Lung (tissue), 12 donors: ENCODE data around the gene FAM120A. TPM values are rescaled to one million over a fixed set of nuclear protein-coding genes. Genes with fewer than 3 reads are reported as not detected.

ENCODE experiments used
- ATAC-seq: fragments of 200-7000 bp; cut with Tn5 transposase; one replicate; pipeline ENCODE4 v1.9.1; 2020; ENCODE audit warnings: moderate number of reproducible peaks; ENCODE audit not compliant: insufficient read depth, low FRiP score
- DNase-seq, 3 donors: peaks; one replicate each; pipeline ENCODE4 v3.0.0-alpha.2; 2013 to 2017
- H3K27ac ChIP-seq, 2 donors: one replicate each; pipeline ENCODE4 v1.5.1; 2013; ENCODE audit warnings: mild to moderate bottlenecking in 2 of 2, moderate library complexity in 2 of 2, control low read depth in 1 of 2, inconsistent platforms in 1 of 2, low read depth in 1 of 2, low read length in 1 of 2
- H3K27me3 ChIP-seq, 3 donors: one replicate each; pipeline ENCODE4 v1.5.1; 2013; ENCODE audit warnings: low read length in 2 of 3; ENCODE audit not compliant: control insufficient read depth in 3 of 3, insufficient read depth in 3 of 3
- H3K36me3 ChIP-seq, 4 donors: one replicate each; pipeline ENCODE4 v1.5.1; 2013; ENCODE audit warnings: low read length in 4 of 4, mild to moderate bottlenecking in 1 of 4, moderate library complexity in 1 of 4; ENCODE audit not compliant: control insufficient read depth in 4 of 4, insufficient read depth in 4 of 4
- H3K4me1 ChIP-seq, 5 donors: one replicate each; pipeline ENCODE4 v1.5.1; 2013; ENCODE audit warnings: low read length in 5 of 5, mild to moderate bottlenecking in 2 of 5, moderate library complexity in 1 of 5; ENCODE audit not compliant: control insufficient read depth in 5 of 5, insufficient read depth in 5 of 5
- H3K4me3 ChIP-seq: one replicate; pipeline ENCODE4 v1.5.1; 2013; ENCODE audit warnings: mild to moderate bottlenecking, control low read depth, moderate library complexity
- H3K9ac ChIP-seq, 2 donors: one replicate each; pipeline ENCODE4 v1.5.1; 2013; ENCODE audit warnings: low read length in 2 of 2, control low read depth in 1 of 2; ENCODE audit not compliant: insufficient read depth in 1 of 2
- H3K9me3 ChIP-seq, 4 donors: one replicate each; pipeline ENCODE4 v1.5.1; 2013; ENCODE audit warnings: low read length in 3 of 4, mild to moderate bottlenecking in 1 of 4, moderate library complexity in 1 of 4; ENCODE audit not compliant: control insufficient read depth in 4 of 4, insufficient read depth in 3 of 4
- WGBS, 2 donors: extraction: QIAGEN DNeasy Blood & Tissue Kit; methylation state at CpG; one replicate each; pipeline ENCODE4 v1.1.7; 2013; 5-methylcytosine and 5-hydroxymethylcytosine counted together
- polyA plus RNA-seq, 2 donors: library from polyadenylated mRNA; stranded (reverse); fragments of 200-250 nt; gene quantifications; one replicate each; pipeline ENCODE4 v1.2.1, GENCODE V29; 2013
- total RNA-seq, 2 donors: library from RNA; depleted of rRNA in 1 of 2; stranded (reverse); fragments of >200 nt in 1 of 2; gene quantifications; one replicate each; pipeline ENCODE4 v1.2.1, GENCODE V29; 2014 to 2021
- TF ChIP-seq, protein P1 (sequence below): IDR thresholded peaks from 2 replicates; pipeline ENCODE4 v1.5.1; 2012; ENCODE audit warnings: mild to moderate bottlenecking; ENCODE audit errors: control extremely low read depth, extremely low read depth
- donor health status: control.
- donor health status: control.
- donor health status: Bipolar disorder and iron deficiency.
- donor health status: healthy.
- donor health status: DM: yes; HTN: yes; CAD: no.

Gene FAM120A
- total and polyA plus RNA-seq, 4 donors: 44.9 to 134 (median 91.2) TPM

DNA sequence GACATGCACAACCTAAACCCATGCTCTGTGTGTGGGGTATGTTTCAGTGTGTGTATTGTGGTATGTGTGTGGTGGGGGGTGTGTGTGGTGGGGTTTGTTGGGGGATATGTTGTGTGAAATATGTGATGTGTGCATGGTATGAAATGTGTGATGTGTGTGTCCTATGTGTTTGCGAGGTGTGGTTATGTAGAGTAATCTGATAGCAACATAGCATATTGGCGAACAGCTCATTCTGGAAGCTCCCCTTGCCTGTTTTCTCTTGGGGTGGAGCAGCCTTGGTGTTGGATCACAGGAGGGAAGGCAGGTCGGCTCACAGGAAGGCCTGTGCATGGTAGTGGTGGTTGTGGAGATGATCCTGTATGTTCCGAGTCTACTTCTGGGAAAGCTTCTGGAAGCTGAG lies 89.5 kb downstream of the FAM120A start:
- TF ChIP-seq, protein P1, sequence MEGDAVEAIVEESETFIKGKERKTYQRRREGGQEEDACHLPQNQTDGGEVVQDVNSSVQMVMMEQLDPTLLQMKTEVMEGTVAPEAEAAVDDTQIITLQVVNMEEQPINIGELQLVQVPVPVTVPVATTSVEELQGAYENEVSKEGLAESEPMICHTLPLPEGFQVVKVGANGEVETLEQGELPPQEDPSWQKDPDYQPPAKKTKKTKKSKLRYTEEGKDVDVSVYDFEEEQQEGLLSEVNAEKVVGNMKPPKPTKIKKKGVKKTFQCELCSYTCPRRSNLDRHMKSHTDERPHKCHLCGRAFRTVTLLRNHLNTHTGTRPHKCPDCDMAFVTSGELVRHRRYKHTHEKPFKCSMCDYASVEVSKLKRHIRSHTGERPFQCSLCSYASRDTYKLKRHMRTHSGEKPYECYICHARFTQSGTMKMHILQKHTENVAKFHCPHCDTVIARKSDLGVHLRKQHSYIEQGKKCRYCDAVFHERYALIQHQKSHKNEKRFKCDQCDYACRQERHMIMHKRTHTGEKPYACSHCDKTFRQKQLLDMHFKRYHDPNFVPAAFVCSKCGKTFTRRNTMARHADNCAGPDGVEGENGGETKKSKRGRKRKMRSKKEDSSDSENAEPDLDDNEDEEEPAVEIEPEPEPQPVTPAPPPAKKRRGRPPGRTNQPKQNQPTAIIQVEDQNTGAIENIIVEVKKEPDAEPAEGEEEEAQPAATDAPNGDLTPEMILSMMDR: no peak
- Histone ChIP-seq H3K4me3 (no peak overlapping the region), H3K27ac (no peak overlapping the region), H3K4me1 (peaks cover 0 to 2% (median 0%) of the 10 kb centered on the region in 5 donors), H3K9ac (no peak overlapping the region), H3K27me3 (no peaks in the 10 kb centered on the region), H3K36me3 (peaks cover 7 to 30% (median 16%) of the 10 kb centered on the region in 4 donors), H3K9me3 (no peaks in the 10 kb centered on the region)
- WGBS, 2 donors: 94% methylated on average over 4 of the region's 4 CpGs
- ATAC-seq (no peak), DNase-seq (no peak)

DNA sequence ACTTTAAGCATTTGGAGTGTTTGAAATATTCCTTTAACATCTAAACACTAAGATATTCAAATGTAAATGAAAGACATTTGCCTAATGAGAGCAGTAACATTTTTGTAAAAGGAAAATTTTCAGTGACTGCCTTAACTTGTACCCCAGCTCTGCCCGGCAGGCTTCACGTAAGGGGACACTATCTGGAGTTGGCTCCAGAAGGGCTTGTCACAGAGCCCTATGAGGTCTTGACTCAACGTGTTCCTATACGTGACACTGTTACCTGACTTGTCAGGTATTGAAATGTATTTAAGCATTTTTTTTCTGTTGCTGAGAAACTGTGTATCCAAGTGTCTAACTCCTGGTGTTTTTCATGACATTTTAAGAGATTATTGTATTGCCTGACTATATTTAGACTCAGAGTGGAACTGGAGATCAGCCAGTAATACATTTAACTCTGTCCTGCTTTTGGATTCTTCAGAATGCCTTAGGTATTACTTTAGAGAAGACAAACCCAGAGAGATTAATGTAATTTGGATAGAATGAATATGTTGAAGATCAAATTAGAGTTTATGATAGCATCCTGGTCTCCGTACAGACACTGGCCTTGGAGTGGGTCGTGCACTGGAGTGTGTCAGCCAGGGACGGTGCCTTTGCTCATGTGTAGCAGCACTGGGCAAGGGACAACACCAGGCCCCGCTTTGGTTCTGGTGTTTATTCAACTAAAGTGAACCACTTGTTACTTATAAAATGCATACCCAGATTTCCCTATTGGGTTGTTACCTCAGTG lies 90.3 kb downstream of the FAM120A start:
- H3K27ac ChIP-seq: no peak overlapping the region
- no peak for ATAC-seq
- no peak overlapping the region for H3K9ac ChIP-seq
- TF ChIP-seq, protein P1: no peak
- H3K9me3 ChIP-seq: no peaks in the 10 kb centered on the region
- peaks cover 0 to 3% (median 0%) of the 10 kb centered on the region in 5 donors for H3K4me1 ChIP-seq
- DNase-seq: no peak
- WGBS, 2 donors: 83 to 92% methylated on average over 8 of the region's 8 CpGs
- peaks cover 7 to 35% (median 20%) of the 10 kb centered on the region in 4 donors for H3K36me3 ChIP-seq
- no peaks in the 10 kb centered on the region for H3K27me3 ChIP-seq
- no peak overlapping the region for H3K4me3 ChIP-seq

DNA sequence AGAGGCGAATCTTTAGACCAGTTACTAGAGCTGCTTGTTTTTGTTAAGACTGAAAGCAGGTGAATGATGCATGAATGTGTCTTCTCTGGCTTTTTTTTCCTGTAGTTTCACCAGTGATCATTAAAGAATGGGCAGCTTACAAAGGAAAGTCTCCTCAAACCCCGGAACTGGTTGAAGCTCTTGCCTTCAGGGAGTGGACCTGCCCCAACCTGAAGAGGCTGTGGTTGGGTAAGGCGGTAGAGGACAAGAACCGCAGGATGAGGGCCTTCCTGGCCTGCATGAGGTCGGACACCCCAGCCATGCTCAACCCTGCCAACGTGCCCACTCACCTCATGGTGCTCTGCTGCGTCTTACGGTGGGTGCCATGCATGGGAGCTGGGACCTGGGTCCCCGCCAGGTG lies 91.6 kb downstream of the FAM120A start:
- Histone ChIP-seq H3K27ac (no peak overlapping the region), H3K4me1 (peaks cover 0 to 3% (median 0%) of the 10 kb centered on the region in 5 donors), H3K9me3 (no peaks in the 10 kb centered on the region), H3K27me3 (no peaks in the 10 kb centered on the region), H3K4me3 (no peak overlapping the region), H3K9ac (no peak overlapping the region), H3K36me3 (peaks cover 10 to 33% (median 23%) of the 10 kb centered on the region in 4 donors)
- ATAC-seq (no peak), DNase-seq (no peak)
- 98 to 99% methylated on average over 9 of the region's 9 CpGs for WGBS, 2 donors
- TF ChIP-seq, protein P1: no peak
